ENCODE results near the gene PES1. TPM values are rescaled to one million over a fixed set of nuclear protein-coding genes. Genes with fewer than 3 reads are reported as not detected.
"Not testable (repeated sequence)": the region's sequence is repeated elsewhere in the genome, so short reads cannot be mapped to it uniquely, and the experiment has no call there.

PES1 gene
- total RNA-seq, 1 donor from 2014 or later, result 97.5 TPM

DNA sequence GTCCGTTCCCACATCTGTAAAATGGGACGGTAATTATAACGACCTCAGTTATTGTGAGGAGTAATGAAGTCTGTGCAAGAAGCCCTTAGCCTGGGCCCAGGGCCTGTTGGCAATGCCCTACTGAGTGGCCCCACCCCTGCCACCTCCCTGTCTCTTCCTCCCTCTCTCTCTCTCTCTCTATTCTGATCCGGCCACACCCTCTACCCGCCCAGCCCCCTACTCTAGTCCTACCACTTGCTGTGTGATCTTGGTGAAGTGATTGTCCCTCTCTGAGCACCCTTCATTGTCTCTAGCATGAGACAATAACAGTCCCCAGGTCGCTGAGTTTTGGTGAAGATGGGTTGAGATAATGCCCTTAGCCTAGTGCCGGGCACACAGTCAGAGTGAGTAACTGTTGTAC is 37.7 kb downstream of the PES1 start:
- TF ChIP-seq, protein P1, sequence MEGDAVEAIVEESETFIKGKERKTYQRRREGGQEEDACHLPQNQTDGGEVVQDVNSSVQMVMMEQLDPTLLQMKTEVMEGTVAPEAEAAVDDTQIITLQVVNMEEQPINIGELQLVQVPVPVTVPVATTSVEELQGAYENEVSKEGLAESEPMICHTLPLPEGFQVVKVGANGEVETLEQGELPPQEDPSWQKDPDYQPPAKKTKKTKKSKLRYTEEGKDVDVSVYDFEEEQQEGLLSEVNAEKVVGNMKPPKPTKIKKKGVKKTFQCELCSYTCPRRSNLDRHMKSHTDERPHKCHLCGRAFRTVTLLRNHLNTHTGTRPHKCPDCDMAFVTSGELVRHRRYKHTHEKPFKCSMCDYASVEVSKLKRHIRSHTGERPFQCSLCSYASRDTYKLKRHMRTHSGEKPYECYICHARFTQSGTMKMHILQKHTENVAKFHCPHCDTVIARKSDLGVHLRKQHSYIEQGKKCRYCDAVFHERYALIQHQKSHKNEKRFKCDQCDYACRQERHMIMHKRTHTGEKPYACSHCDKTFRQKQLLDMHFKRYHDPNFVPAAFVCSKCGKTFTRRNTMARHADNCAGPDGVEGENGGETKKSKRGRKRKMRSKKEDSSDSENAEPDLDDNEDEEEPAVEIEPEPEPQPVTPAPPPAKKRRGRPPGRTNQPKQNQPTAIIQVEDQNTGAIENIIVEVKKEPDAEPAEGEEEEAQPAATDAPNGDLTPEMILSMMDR (conservative IDR thresholded peaks at IDR 0.05; ENCODE audit: low read depth, low read length), result no peak
- no peak overlapping the region for H3K4me3 ChIP-seq (ENCODE audit: low read depth, low read length)

DNA sequence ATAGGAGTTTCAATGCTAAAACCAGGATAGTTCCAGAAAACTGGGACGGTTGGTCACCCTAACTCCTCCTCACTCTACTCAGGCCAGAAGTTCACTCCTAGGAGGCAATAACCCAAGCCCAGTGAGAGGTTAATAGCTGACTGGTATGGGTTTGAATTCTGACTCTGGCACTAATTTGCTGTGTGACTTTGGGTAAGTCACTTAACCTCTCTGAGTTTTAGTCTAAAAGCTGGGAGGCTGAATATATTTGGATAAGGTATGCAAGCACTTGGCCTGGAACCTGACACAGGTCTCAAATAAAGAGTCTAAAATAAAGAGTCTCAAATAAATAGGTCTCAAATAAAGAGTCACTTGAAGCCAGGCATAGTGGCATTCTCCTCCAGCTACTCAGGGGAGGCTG is 39.0 kb downstream of the PES1 start:
- no peak for DNase-seq (ENCODE audit: low read depth)
- no peak overlapping the region for H3K4me3 ChIP-seq (ENCODE audit: low read depth, low read length)
- TF ChIP-seq, protein P1 (conservative IDR thresholded peaks at IDR 0.05; ENCODE audit: low read depth, low read length), result no peak

More for the DNA sequence above, 37.7 kb downstream of the PES1 start:
- no peak for DNase-seq (ENCODE audit: low read depth)

GRCh38 chr22:30551813-30552212 is 39.9 kb downstream of the PES1 start:
- H3K4me3 ChIP-seq (ENCODE audit: low read depth, low read length); DNase-seq (ENCODE audit: low read depth): not testable (repeated sequence)

DNA sequence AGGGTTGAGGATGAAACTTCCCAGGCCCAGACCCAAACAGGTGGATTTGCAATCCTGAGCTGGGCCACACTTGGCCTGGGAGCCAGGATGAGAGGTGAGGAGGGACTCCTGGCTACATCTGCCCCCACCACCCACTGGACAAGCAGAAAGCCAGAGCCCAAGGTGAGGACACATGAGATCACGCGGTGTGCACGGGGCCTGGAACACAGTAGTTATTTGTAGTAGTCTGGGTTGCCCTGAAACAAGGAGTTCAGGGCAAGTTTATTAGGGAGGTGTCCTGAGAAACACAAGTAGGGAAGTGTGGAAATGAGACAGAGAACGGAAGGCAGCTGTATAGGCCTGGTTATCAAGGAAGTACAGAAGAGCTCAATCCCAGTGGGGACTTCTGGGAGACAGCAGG is 44.5 kb downstream of the PES1 start:
- TF ChIP-seq, protein P1 (conservative IDR thresholded peaks at IDR 0.05; ENCODE audit: low read depth, low read length), result no peak
- H3K4me3 ChIP-seq (ENCODE audit: low read depth, low read length), result no peak overlapping the region

GRCh38 chr22:30546616-30547015 is 45.1 kb downstream of the PES1 start, which contains the start of gene SEC14L6:
Gene SEC14L6, minus strand, starts transcription at chr22:30546741. Its CDS starts 59 bp downstream, at chr22:30546682.
- H3K4me3 ChIP-seq (ENCODE audit: low read depth, low read length), result no peak within 1 kb of the TSS
- no peak for DNase-seq (ENCODE audit: low read depth)
- TF ChIP-seq, protein P1 (conservative IDR thresholded peaks at IDR 0.05; ENCODE audit: low read depth, low read length), result no peak

More for the DNA sequence above, 44.5 kb downstream of the PES1 start:
- no peak for DNase-seq (ENCODE audit: low read depth)

GRCh38 chr22:30542811-30543188 is 48.9 kb downstream of the PES1 start:
- TF ChIP-seq, protein P1 (conservative IDR thresholded peaks at IDR 0.05; ENCODE audit: low read depth, low read length), result no peak
- DNase-seq (ENCODE audit: low read depth), result no peak
- H3K4me3 ChIP-seq (ENCODE audit: low read depth, low read length), result peak overlapping the region; percentile 78

- H3K4me3 ChIP-seq (ENCODE audit: low read depth, low read length), result peak overlapping the region; percentile 78
- no peak for DNase-seq (ENCODE audit: low read depth)
- TF ChIP-seq, protein P1 (conservative IDR thresholded peaks at IDR 0.05; ENCODE audit: low read depth, low read length), result no peak
These were observed 49.5 kb downstream of the PES1 start for GRCh38 chr22:30541961-30542810.

DNA sequence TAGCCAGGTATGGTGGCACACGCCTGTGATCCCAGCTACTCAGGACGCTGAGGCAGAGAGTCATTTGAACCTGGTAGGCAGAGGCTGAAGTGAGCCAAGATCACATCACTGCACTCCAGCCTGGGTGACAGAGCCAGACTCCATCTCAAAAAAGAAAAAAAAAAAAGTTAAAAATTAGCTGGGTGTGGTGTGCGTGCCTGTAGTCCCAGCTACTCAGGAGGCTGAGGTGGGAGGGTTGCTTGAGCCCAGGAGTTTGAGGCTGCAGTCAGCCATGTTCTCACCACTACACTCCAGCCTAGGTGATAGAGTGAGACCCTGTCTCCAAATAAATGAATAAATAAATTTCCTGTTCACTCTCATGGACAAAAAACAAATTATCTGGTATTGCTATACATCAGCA is 50.2 kb downstream of the PES1 start:
- peak overlapping the region; percentile 78 for H3K4me3 ChIP-seq (ENCODE audit: low read depth, low read length)
- not testable (repeated sequence) for DNase-seq (ENCODE audit: low read depth)

Data from epithelial cell of proximal tubule (primary cell).